ENCODE measurements around the gene TECR.

DNA sequence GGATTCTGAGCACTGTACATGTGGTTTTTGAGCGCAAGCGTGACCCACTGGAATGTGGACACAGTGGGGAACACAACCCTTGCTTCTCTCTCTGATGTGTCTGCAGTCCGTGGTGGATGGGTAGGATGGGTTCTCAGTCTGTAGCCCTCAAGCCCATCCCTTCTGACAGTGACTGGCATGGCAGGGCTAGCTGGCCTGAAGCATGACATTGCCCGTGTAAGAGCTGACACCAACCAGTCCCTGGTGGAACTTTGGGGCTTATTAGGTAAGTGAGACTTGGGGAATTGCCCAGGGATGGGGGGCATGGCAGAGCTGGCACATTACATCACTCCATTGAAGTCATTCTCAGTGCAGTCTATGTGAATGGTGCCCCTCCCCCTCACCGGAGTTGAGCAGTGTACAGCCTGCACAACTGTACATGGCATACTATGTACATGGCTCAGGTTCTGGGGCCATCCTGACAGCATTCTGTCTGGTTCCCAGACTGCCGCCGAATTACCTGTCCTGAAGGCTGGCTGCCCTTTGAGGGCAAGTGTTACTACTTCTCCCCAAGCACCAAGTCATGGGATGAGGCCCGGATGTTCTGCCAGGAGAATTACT, 70.3 kb downstream of the TECR start:
- TF ChIP-seq, protein P1, sequence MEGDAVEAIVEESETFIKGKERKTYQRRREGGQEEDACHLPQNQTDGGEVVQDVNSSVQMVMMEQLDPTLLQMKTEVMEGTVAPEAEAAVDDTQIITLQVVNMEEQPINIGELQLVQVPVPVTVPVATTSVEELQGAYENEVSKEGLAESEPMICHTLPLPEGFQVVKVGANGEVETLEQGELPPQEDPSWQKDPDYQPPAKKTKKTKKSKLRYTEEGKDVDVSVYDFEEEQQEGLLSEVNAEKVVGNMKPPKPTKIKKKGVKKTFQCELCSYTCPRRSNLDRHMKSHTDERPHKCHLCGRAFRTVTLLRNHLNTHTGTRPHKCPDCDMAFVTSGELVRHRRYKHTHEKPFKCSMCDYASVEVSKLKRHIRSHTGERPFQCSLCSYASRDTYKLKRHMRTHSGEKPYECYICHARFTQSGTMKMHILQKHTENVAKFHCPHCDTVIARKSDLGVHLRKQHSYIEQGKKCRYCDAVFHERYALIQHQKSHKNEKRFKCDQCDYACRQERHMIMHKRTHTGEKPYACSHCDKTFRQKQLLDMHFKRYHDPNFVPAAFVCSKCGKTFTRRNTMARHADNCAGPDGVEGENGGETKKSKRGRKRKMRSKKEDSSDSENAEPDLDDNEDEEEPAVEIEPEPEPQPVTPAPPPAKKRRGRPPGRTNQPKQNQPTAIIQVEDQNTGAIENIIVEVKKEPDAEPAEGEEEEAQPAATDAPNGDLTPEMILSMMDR (conservative IDR thresholded peaks at IDR 0.05; ENCODE audit: low read depth, low read length), result no peak
- no peak for TF ChIP-seq EZH2 (IDR thresholded peaks at IDR 0.05; ENCODE audit: low read length, unreplicated experiment)
- TF ChIP-seq EZH2phosphoT487 (IDR thresholded peaks at IDR 0.05; ENCODE audit: borderline replicate concordance, low read length), result no peak
